Neural crest cell (in vitro differentiated cells): ENCODE data around the gene TSPEAR. TPM values are rescaled to one million over a fixed set of nuclear protein-coding genes. Genes with fewer than 3 reads are reported as not detected.
A peak's percentile ranks its signal among the peaks of the same experiment; 100 is the strongest.
"Not testable (repeated sequence)": the region's sequence is repeated elsewhere in the genome, so short reads cannot be mapped to it uniquely, and the experiment has no call there.

Source experiments
- DNase-seq: peaks from one replicate; pipeline ENCODE4 v3.0.0; 2021; ENCODE audit warnings: low read depth, mixed read lengths, low spot score
- H3K27ac Mint-ChIP-seq: one replicate; pipeline ENCODE4 v1.8.0; 2021; ENCODE audit warnings: mild to moderate bottlenecking, mixed read lengths; ENCODE audit not compliant: unreplicated experiment
- H3K27me3 Mint-ChIP-seq: 2 replicates; pipeline ENCODE4 v1.8.0; 2021; ENCODE audit warnings: low read depth, mild to moderate bottlenecking, mixed read lengths
- H3K36me3 Mint-ChIP-seq: 2 replicates; pipeline ENCODE4 v1.8.0; 2021; ENCODE audit warnings: low read depth, mild to moderate bottlenecking, mixed read lengths
- H3K4me1 Mint-ChIP-seq: 2 replicates; pipeline ENCODE4 v1.8.0; 2021; ENCODE audit warnings: mixed read lengths
- H3K4me3 Mint-ChIP-seq: one replicate; pipeline ENCODE4 v1.8.0; 2021; ENCODE audit warnings: mild to moderate bottlenecking, mixed read lengths
- H3K9me3 Mint-ChIP-seq: 2 replicates; pipeline ENCODE4 v1.8.0; 2021; ENCODE audit warnings: mixed read lengths
- CTCF ChIP-seq: fragments of 200-600 bp; sonication (generic); conservative IDR thresholded peaks from 2 replicates; pipeline ENCODE4 v1.5.0; 2021; ENCODE audit warnings: antibody characterized with exemption, mild to moderate bottlenecking
- total RNA-seq: library from RNA; stranded (reverse); gene quantifications from 2 replicates; pipeline ENCODE4 v1.2.1, GENCODE V29; 2021

The TSPEAR gene
- total RNA-seq, 1 donor from 2014 or later = not detected

DNA sequence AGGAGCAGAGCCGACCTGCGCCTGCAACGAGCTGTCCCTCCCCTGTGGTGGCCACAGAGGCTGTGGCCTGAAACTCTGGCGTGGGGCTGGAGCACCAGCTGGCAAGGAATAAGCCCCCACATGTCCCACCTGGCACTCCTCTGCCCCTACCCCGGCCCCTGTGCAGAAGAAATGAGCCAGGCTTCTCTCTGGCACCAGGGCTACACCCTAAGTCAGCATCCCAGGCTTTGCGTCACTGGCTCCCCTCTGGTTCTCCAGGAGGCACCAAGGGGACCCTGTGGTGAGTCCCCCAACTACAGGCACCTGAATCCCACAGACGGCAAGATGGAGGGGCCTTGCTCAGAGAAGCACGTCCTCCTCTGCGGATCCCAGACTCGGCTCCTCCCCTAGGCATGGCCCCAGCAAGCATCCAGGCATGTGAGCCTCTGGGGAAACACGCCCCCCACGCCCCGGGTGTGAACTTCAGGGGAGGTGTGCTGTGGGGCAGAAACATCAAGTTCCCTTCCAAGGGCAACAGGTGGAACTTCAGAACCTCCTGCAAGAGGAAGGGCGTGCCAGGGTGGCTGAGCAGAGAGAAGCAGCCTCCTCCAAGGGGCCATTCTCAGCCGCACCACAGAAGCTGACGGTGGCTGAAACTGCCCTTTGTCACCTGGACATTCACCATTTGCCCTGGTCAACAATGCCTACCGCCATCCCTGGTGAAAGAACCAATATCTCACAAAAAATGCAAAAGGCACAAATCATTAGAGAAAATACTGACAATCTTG, 108.1 kb downstream of the TSPEAR start:
- no peak overlapping the region for H3K27ac Mint-ChIP-seq
- H3K27me3 Mint-ChIP-seq = peaks cover 33% of the 10 kb centered on the region
- H3K9me3 Mint-ChIP-seq = peaks cover 12% of the 10 kb centered on the region
- no peak for TF ChIP-seq CTCF
- H3K36me3 Mint-ChIP-seq = no peaks in the 10 kb centered on the region
- H3K4me1 Mint-ChIP-seq = peaks cover 6% of the 10 kb centered on the region
- DNase-seq = no peak
- no peak overlapping the region for H3K4me3 Mint-ChIP-seq

- peaks cover 12% of the 10 kb centered on the region for H3K9me3 Mint-ChIP-seq
- no peak overlapping the region for H3K4me3 Mint-ChIP-seq
- no peak for DNase-seq
- H3K27ac Mint-ChIP-seq = no peak overlapping the region
- H3K4me1 Mint-ChIP-seq = peaks cover 12% of the 10 kb centered on the region
- no peak for TF ChIP-seq CTCF
- H3K27me3 Mint-ChIP-seq = peaks cover 27% of the 10 kb centered on the region
- no peaks in the 10 kb centered on the region for H3K36me3 Mint-ChIP-seq
Measured at GRCh38 chr21:44602463-44602850, 108.9 kb downstream of the TSPEAR start.

GRCh38 chr21:44601596-44602462, 109.5 kb downstream of the TSPEAR start:
- Mint-ChIP-seq H3K27ac (no peak overlapping the region), H3K4me1 (peaks cover 12% of the 10 kb centered on the region), H3K4me3 (no peak overlapping the region), H3K9me3 (peaks cover 12% of the 10 kb centered on the region), H3K36me3 (no peaks in the 10 kb centered on the region), H3K27me3 (peaks cover 23% of the 10 kb centered on the region)
- TF ChIP-seq CTCF = no peak
- DNase-seq = no peak

DNA sequence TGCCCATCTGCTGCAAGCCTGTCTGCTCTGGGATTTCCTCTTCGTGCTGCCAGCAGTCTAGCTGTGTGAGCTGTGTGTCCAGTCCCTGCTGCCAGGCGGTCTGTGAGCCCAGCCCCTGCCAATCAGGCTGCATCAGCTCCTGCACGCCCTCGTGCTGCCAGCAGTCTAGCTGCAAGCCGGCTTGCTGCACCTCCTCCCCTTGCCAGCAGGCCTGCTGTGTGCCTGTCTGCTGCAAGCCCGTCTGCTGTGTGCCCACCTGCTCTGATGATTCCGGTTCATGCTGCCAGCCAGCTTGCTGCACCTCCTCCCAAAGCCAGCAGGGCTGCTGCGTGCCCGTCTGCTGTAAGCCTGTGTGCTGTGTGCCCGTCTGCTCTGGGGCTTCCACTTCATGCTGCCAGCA, 110.3 kb downstream of the TSPEAR start:
- not testable (repeated sequence) for H3K27ac Mint-ChIP-seq, H3K4me3 Mint-ChIP-seq, DNase-seq, H3K36me3 Mint-ChIP-seq, H3K9me3 Mint-ChIP-seq
- peaks cover 18% of the 10 kb centered on the region for H3K27me3 Mint-ChIP-seq
- peaks cover 12% of the 10 kb centered on the region for H3K4me1 Mint-ChIP-seq

DNA sequence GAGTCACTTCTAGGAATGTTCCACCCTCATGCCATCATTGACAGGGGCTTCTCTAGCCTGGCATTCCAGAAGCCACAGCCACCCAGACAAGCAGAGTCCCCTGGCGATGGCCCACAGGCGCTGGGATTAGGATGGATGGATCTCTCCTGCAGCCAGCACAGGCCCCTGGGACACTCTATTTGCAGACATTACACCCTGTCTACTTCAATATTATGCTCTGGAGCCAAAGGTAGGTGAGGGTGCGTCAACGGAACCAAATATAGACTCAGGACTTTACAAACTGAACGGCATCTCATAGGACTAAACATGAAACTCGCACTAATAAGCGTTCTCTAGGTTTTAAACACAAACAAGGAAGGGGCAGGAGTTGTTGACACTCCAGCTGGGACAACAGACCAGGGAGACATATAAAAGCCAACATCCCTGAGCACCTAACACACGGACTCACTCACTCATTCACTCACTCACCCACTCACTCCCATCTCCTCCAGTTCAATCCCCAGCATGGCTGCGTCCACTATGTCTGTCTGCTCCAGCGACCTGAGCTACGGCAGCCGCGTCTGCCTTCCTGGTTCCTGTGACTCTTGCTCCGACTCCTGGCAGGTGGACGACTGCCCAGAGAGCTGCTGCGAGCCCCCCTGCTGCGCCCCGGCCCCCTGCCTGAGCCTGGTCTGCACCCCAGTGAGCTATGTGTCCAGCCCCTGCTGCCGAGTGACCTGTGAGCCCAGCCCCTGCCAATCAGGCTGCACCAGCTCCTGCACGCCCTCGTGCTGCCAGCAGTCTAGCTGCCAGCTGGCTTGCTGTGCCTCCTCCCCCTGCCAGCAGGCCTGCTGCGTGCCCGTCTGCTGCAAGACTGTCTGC, 111.0 kb downstream of the TSPEAR start, which contains the start of gene KRTAP10-7:
Gene KRTAP10-7, plus strand, starts transcription at position 480 of the 861 bp plus-strand sequence. Its CDS starts 25 bp downstream, at position 505.
- Mint-ChIP-seq H3K4me1 (peaks cover 12% of the 10 kb centered on the region), H3K27ac (peak within 1 kb of the TSS; percentile 30), H3K27me3 (peaks cover 13% of the 10 kb centered on the region)
- not testable (repeated sequence) for H3K9me3 Mint-ChIP-seq, DNase-seq, H3K36me3 Mint-ChIP-seq, H3K4me3 Mint-ChIP-seq
